Lower leg skin (tissue), 3 donors: ENCODE measurements around the gene MYH9.

Source experiments
- CTCF ChIP-seq, 3 donors: fragments of 450-650 bp; IDR thresholded peaks; one replicate each; pipeline ENCODE4 v1.5.1; 2016; ENCODE audit warnings: antibody characterized with exemption in 3 of 3, mild to moderate bottlenecking in 3 of 3, moderate library complexity in 2 of 3
- POLR2A ChIP-seq, 2 donors: fragments of 450-650 bp; IDR thresholded peaks; one replicate each; pipeline ENCODE4 v1.6.1; 2016 to 2017; ENCODE audit warnings: antibody characterized with exemption in 2 of 2, mild to moderate bottlenecking in 1 of 2, moderate library complexity in 1 of 2

- TF ChIP-seq POLR2A (IDR thresholded peaks at IDR 0.05), result no peak
- TF ChIP-seq CTCF (IDR thresholded peaks at IDR 0.05), result no peak
Observed at GRCh38 chr22:36379593-36380361, 8.0 kb downstream of the MYH9 start.
